BE2C (cell line): ENCODE results near the gene MPPED1.

Experiments used
- DNase-seq: peaks from one replicate; pipeline ENCODE4 v3.0.0-alpha.2; 2020
- H3K27me3 ChIP-seq: fragments of 250-450 bp; sonication (Bioruptor Pico); 2 replicates; pipeline ENCODE4 v1.5.1; 2020; ENCODE audit warnings: mild to moderate bottlenecking
- H3K36me3 ChIP-seq: fragments of 250-450 bp; sonication (Bioruptor Pico); 2 replicates; pipeline ENCODE4 v1.5.1; 2020; ENCODE audit warnings: mild to moderate bottlenecking
- H3K4me1 ChIP-seq: fragments of 250-450 bp; sonication (Bioruptor Pico); 2 replicates; pipeline ENCODE4 v1.5.1; 2020
- H3K4me3 ChIP-seq: 2 replicates; pipeline ENCODE4 v1.5.1; 2011; ENCODE audit warnings: low read depth, low read length
- H3K9me3 ChIP-seq: fragments of 250-450 bp; sonication (Bioruptor Pico); 2 replicates; pipeline ENCODE4 v1.5.1; 2020
- CTCF ChIP-seq: IDR thresholded peaks from 2 replicates; pipeline ENCODE4 v1.5.1; 2012; ENCODE audit warnings: mild to moderate bottlenecking, low read depth, low read length

The MPPED1 gene

GRCh38 chr22:43406186-43406790 is 5.5 kb upstream of the MPPED1 start:
- Histone ChIP-seq H3K27me3 (peaks cover 6% of the 10 kb centered on the region; the same call in 1 of the 2 replicates), H3K36me3 (no peaks in the 10 kb centered on the region), H3K4me1 (peaks cover 7% of the 10 kb centered on the region), H3K9me3 (no peaks in the 10 kb centered on the region), H3K4me3 (no peak overlapping the region)
- no peak for TF ChIP-seq CTCF
- no peak for DNase-seq

- TF ChIP-seq CTCF = 0 out of 2 replicates have a peak, but pooled peaks have one; percentile 7
- peaks cover 7% of the 10 kb centered on the region for H3K4me1 ChIP-seq
- peaks cover 16% of the 10 kb centered on the region for H3K27me3 ChIP-seq
Observed at GRCh38 chr22:43407591-43407990, 4.2 kb upstream of the MPPED1 start.

GRCh38 chr22:43408009-43408408 is 3.8 kb upstream of the MPPED1 start:
- Histone ChIP-seq H3K36me3 (no peaks in the 10 kb centered on the region), H3K4me1 (peaks cover 7% of the 10 kb centered on the region), H3K9me3 (no peaks in the 10 kb centered on the region), H3K27me3 (peaks cover 20% of the 10 kb centered on the region), H3K4me3 (no peak overlapping the region)
- TF ChIP-seq CTCF = no peak
- DNase-seq = no peak

More at GRCh38 chr22:43407591-43407990, 4.2 kb upstream of the MPPED1 start:
- no peak overlapping the region for H3K4me3 ChIP-seq
- peak; percentile 76 for DNase-seq
- no peaks in the 10 kb centered on the region for H3K9me3 ChIP-seq
- H3K36me3 ChIP-seq = no peaks in the 10 kb centered on the region

GRCh38 chr22:43409046-43409445 is 2.8 kb upstream of the MPPED1 start:
- TF ChIP-seq CTCF = no peak
- Histone ChIP-seq H3K36me3 (no peaks in the 10 kb centered on the region), H3K9me3 (no peaks in the 10 kb centered on the region), H3K4me1 (peaks cover 7% of the 10 kb centered on the region), H3K4me3 (no peak overlapping the region), H3K27me3 (peaks cover 21% of the 10 kb centered on the region)
- DNase-seq = no peak

GRCh38 chr22:43409800-43410199 is 2.0 kb upstream of the MPPED1 start:
- Histone ChIP-seq H3K27me3 (peaks cover 21% of the 10 kb centered on the region), H3K9me3 (no peaks in the 10 kb centered on the region), H3K36me3 (no peaks in the 10 kb centered on the region), H3K4me1 (peaks cover 7% of the 10 kb centered on the region), H3K4me3 (no peak overlapping the region)
- no peak for DNase-seq
- TF ChIP-seq CTCF = no peak

- H3K4me1 ChIP-seq = peaks cover 7% of the 10 kb centered on the region
- no peak for DNase-seq
- H3K9me3 ChIP-seq = no peaks in the 10 kb centered on the region
- H3K4me3 ChIP-seq = no peak overlapping the region
- H3K36me3 ChIP-seq = no peaks in the 10 kb centered on the region
- H3K27me3 ChIP-seq = peaks cover 21% of the 10 kb centered on the region
- TF ChIP-seq CTCF = no peak
Observed at GRCh38 chr22:43411040-43411868, 560 bp upstream of the MPPED1 start.
